WTC11 (cell line): Measurements from ENCODE around the gene TUBA1A.
"Not testable (repeated sequence)": the region's sequence is repeated elsewhere in the genome, so short reads cannot be mapped to it uniquely, and the experiment has no call there.

Experiments
- ETV6 ChIP-seq: sonication (generic); formaldehyde crosslinking; IDR thresholded peaks from 2 replicates; pipeline ENCODE4 v1.8.1; 2022; ENCODE audit warnings: mild to moderate bottlenecking, missing genetic modification reagents
- IRF2 ChIP-seq: sonication (generic); formaldehyde crosslinking; IDR thresholded peaks from 2 replicates; pipeline ENCODE4 v1.8.0; 2022; ENCODE audit warnings: low read depth, missing genetic modification reagents, borderline replicate concordance
- JAZF1 ChIP-seq: fragments of 250-450 bp; sonication (Bioruptor Pico); IDR thresholded peaks from 2 replicates; pipeline ENCODE4 v1.9.0; 2021; ENCODE audit warnings: moderate library complexity, mild to moderate bottlenecking, inconsistent platforms
- NFYB ChIP-seq: sonication (generic); formaldehyde crosslinking; conservative IDR thresholded peaks from 2 replicates; pipeline ENCODE4 v1.8.0; 2022; ENCODE audit warnings: low read depth, missing genetic modification reagents
- NR2C2 ChIP-seq: sonication (generic); formaldehyde crosslinking; IDR thresholded peaks from 2 replicates; pipeline ENCODE4 v1.8.0; 2022; ENCODE audit warnings: mild to moderate bottlenecking, missing genetic modification reagents
- SMAD4 ChIP-seq: sonication (generic); formaldehyde crosslinking; IDR thresholded peaks from 2 replicates; pipeline ENCODE4 v1.8.0; 2022; ENCODE audit warnings: mild to moderate bottlenecking, missing genetic modification reagents
- ZNF232 ChIP-seq: sonication (generic); formaldehyde crosslinking; IDR thresholded peaks from 2 replicates; pipeline ENCODE4 v1.8.0; 2022; ENCODE audit warnings: mild to moderate bottlenecking, missing genetic modification reagents
- TF ChIP-seq, protein P1 (sequence below): fragments of 200-600 bp; IDR thresholded peaks from 2 replicates; pipeline ENCODE4 v1.8.0; 2022; ENCODE audit warnings: antibody characterized with exemption
- TF ChIP-seq, protein P2 (sequence below): sonication (generic); formaldehyde crosslinking; IDR thresholded peaks from 2 replicates; pipeline ENCODE4 v1.8.1; 2023; ENCODE audit warnings: mild to moderate bottlenecking, moderate library complexity, missing genetic modification reagents
- TF ChIP-seq, protein P3 (sequence below): sonication (generic); formaldehyde crosslinking; IDR thresholded peaks from 2 replicates; pipeline ENCODE4 v1.8.0; 2022; ENCODE audit warnings: mild to moderate bottlenecking, missing genetic modification reagents
- TF ChIP-seq, protein P4 (sequence below): sonication (generic); formaldehyde crosslinking; IDR thresholded peaks from 2 replicates; pipeline ENCODE4 v1.8.0; 2022; ENCODE audit warnings: mild to moderate bottlenecking, missing genetic modification reagents
- TF ChIP-seq, protein P5 (sequence below): fragments of 250-450 bp; sonication (Bioruptor Pico); IDR thresholded peaks from 2 replicates; pipeline ENCODE4 v1.9.0; 2021; ENCODE audit warnings: mild to moderate bottlenecking, borderline replicate concordance
- TF ChIP-seq, protein P6 (sequence below): sonication (generic); formaldehyde crosslinking; IDR thresholded peaks from 2 replicates; pipeline ENCODE4 v1.8.1; 2022; ENCODE audit warnings: missing genetic modification reagents, borderline replicate concordance
- TF ChIP-seq, protein P7 (sequence below): sonication (generic); formaldehyde crosslinking; IDR thresholded peaks from 2 replicates; pipeline ENCODE4 v1.8.0; 2023; ENCODE audit warnings: missing genetic modification reagents, mild to moderate bottlenecking, borderline replicate concordance

DNA sequence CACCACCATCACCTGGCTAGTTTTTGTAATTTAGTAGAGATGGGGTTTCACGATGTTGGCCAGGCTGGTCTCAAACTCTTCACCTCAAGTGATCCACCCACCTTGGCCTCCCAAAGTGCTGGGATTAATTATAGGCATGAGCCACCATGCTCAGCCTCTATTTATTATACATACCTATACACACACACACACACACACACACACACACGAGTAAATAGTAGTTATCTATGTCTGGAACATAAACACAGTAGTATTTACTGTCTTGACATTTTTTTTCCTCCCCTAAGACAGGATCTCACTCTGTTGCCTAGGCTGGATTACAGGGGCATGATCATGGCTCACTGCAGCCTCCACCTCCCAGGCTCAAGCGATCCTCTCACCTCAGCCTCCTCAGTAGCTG is 51.9 kb downstream of the TUBA1A start:
- TF ChIP-seq, protein P1, sequence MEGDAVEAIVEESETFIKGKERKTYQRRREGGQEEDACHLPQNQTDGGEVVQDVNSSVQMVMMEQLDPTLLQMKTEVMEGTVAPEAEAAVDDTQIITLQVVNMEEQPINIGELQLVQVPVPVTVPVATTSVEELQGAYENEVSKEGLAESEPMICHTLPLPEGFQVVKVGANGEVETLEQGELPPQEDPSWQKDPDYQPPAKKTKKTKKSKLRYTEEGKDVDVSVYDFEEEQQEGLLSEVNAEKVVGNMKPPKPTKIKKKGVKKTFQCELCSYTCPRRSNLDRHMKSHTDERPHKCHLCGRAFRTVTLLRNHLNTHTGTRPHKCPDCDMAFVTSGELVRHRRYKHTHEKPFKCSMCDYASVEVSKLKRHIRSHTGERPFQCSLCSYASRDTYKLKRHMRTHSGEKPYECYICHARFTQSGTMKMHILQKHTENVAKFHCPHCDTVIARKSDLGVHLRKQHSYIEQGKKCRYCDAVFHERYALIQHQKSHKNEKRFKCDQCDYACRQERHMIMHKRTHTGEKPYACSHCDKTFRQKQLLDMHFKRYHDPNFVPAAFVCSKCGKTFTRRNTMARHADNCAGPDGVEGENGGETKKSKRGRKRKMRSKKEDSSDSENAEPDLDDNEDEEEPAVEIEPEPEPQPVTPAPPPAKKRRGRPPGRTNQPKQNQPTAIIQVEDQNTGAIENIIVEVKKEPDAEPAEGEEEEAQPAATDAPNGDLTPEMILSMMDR: not testable (repeated sequence)
- TF ChIP-seq, protein P2, sequence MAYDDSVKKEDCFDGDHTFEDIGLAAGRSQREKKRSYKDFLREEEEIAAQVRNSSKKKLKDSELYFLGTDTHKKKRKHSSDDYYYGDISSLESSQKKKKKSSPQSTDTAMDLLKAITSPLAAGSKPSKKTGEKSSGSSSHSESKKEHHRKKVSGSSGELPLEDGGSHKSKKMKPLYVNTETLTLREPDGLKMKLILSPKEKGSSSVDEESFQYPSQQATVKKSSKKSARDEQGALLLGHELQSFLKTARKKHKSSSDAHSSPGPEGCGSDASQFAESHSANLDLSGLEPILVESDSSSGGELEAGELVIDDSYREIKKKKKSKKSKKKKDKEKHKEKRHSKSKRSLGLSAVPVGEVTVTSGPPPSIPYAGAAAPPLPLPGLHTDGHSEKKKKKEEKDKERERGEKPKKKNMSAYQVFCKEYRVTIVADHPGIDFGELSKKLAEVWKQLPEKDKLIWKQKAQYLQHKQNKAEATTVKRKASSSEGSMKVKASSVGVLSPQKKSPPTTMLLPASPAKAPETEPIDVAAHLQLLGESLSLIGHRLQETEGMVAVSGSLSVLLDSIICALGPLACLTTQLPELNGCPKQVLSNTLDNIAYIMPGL (CRISPR knock-in tag): not testable (repeated sequence)
- not testable (repeated sequence) for TF ChIP-seq NFYB (CRISPR knock-in tag); ZNF232; JAZF1; SMAD4 (CRISPR knock-in tag); ETV6 (CRISPR knock-in tag); NR2C2 (CRISPR knock-in tag); IRF2 (CRISPR knock-in tag)
- TF ChIP-seq, protein P3, sequence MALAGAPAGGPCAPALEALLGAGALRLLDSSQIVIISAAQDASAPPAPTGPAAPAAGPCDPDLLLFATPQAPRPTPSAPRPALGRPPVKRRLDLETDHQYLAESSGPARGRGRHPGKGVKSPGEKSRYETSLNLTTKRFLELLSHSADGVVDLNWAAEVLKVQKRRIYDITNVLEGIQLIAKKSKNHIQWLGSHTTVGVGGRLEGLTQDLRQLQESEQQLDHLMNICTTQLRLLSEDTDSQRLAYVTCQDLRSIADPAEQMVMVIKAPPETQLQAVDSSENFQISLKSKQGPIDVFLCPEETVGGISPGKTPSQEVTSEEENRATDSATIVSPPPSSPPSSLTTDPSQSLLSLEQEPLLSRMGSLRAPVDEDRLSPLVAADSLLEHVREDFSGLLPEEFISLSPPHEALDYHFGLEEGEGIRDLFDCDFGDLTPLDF (CRISPR knock-in tag): not testable (repeated sequence)
- TF ChIP-seq, protein P4, sequence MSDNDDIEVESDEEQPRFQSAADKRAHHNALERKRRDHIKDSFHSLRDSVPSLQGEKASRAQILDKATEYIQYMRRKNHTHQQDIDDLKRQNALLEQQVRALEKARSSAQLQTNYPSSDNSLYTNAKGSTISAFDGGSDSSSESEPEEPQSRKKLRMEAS (CRISPR knock-in tag): not testable (repeated sequence)
- TF ChIP-seq, protein P5, sequence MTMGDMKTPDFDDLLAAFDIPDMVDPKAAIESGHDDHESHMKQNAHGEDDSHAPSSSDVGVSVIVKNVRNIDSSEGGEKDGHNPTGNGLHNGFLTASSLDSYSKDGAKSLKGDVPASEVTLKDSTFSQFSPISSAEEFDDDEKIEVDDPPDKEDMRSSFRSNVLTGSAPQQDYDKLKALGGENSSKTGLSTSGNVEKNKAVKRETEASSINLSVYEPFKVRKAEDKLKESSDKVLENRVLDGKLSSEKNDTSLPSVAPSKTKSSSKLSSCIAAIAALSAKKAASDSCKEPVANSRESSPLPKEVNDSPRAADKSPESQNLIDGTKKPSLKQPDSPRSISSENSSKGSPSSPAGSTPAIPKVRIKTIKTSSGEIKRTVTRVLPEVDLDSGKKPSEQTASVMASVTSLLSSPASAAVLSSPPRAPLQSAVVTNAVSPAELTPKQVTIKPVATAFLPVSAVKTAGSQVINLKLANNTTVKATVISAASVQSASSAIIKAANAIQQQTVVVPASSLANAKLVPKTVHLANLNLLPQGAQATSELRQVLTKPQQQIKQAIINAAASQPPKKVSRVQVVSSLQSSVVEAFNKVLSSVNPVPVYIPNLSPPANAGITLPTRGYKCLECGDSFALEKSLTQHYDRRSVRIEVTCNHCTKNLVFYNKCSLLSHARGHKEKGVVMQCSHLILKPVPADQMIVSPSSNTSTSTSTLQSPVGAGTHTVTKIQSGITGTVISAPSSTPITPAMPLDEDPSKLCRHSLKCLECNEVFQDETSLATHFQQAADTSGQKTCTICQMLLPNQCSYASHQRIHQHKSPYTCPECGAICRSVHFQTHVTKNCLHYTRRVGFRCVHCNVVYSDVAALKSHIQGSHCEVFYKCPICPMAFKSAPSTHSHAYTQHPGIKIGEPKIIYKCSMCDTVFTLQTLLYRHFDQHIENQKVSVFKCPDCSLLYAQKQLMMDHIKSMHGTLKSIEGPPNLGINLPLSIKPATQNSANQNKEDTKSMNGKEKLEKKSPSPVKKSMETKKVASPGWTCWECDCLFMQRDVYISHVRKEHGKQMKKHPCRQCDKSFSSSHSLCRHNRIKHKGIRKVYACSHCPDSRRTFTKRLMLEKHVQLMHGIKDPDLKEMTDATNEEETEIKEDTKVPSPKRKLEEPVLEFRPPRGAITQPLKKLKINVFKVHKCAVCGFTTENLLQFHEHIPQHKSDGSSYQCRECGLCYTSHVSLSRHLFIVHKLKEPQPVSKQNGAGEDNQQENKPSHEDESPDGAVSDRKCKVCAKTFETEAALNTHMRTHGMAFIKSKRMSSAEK (CRISPR knock-in tag): not testable (repeated sequence)
- TF ChIP-seq, protein P6, sequence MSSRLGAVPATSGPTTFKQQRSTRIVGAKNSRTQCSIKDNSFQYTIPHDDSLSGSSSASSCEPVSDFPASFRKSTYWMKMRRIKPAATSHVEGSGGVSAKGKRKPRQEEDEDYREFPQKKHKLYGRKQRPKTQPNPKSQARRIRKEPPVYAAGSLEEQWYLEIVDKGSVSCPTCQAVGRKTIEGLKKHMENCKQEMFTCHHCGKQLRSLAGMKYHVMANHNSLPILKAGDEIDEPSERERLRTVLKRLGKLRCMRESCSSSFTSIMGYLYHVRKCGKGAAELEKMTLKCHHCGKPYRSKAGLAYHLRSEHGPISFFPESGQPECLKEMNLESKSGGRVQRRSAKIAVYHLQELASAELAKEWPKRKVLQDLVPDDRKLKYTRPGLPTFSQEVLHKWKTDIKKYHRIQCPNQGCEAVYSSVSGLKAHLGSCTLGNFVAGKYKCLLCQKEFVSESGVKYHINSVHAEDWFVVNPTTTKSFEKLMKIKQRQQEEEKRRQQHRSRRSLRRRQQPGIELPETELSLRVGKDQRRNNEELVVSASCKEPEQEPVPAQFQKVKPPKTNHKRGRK (CRISPR knock-in tag): not testable (repeated sequence)
- TF ChIP-seq, protein P7, sequence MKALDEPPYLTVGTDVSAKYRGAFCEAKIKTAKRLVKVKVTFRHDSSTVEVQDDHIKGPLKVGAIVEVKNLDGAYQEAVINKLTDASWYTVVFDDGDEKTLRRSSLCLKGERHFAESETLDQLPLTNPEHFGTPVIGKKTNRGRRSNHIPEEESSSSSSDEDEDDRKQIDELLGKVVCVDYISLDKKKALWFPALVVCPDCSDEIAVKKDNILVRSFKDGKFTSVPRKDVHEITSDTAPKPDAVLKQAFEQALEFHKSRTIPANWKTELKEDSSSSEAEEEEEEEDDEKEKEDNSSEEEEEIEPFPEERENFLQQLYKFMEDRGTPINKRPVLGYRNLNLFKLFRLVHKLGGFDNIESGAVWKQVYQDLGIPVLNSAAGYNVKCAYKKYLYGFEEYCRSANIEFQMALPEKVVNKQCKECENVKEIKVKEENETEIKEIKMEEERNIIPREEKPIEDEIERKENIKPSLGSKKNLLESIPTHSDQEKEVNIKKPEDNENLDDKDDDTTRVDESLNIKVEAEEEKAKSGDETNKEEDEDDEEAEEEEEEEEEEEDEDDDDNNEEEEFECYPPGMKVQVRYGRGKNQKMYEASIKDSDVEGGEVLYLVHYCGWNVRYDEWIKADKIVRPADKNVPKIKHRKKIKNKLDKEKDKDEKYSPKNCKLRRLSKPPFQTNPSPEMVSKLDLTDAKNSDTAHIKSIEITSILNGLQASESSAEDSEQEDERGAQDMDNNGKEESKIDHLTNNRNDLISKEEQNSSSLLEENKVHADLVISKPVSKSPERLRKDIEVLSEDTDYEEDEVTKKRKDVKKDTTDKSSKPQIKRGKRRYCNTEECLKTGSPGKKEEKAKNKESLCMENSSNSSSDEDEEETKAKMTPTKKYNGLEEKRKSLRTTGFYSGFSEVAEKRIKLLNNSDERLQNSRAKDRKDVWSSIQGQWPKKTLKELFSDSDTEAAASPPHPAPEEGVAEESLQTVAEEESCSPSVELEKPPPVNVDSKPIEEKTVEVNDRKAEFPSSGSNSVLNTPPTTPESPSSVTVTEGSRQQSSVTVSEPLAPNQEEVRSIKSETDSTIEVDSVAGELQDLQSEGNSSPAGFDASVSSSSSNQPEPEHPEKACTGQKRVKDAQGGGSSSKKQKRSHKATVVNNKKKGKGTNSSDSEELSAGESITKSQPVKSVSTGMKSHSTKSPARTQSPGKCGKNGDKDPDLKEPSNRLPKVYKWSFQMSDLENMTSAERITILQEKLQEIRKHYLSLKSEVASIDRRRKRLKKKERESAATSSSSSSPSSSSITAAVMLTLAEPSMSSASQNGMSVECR (CRISPR knock-in tag): not testable (repeated sequence)
